Measurements from ENCODE around the gene PKP4.

The PKP4 gene

DNA sequence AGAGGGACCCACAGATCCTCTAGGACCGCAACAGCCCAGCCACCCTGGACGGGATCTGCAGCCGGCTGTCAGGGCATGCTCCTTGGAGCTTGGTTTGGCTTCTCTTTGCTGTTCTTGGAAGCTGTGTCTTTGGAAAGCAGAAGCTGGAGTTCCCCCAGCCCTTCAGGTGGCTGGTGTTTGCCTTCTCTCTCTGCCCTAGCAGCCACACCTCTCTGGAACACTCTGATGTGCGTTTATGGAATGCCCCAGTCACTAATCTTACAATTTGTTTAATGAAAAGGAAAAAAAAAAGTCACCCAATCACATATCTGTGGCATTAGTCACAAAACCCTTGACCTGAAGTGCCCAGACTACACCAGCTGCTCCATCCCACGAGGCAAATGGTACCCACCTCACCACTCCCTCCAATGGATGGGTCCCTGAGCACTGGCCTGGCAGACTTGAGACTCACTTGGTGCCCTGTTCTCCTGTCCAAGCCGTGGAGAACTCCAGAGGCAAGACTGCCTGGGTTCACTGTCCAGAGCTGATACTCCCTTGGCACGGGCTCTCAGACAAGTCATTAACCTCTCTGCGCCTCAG is 268.1 kb downstream of the PKP4 start:
- peak; percentile 52 for DNase-seq

DNA sequence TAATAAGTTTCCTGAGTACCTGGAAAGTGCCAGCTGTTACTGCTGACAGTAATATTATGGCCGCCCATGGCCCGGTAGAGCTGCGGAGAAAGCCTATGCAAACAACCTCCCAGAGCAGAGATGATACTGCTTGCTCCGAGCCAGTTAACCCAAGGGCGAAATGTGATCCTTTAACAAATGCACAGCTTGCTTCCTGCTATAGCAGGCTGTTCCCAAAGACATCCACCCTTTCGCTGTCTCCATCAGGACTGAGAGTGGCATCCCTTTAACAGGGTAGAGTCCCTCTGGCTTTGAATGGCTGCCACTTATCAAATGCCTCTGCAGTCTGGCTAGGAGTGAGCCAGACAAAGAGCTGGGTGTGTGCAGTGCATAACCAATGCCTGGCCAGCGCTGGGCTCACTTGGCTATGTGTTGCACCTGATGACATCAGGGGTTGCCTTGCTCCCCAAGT is 268.7 kb downstream of the PKP4 start:
- no peak for DNase-seq

GRCh38 chr2:158726911-158727592 is 270.3 kb downstream of the PKP4 start:
- no peak for DNase-seq

DNA sequence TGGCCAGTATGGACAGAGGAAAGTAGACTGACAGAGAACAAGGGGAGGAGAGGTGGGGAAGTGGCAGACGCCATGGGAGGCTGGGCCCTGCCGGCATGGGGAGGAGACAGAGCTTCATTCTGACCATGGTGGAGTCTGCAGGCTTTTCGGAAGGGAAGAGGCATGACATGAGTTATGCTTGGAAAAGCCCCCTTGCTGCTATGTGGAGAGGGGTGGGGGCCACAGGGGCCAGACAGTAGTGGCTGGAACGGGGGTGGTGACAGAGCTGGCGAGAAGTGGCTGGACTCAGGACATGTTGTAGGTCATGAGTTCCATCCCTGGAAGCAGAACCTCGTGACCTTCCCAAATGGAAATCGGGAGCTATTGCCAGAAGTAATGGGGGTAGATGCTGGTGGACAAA is 271.7 kb downstream of the PKP4 start:
- no peak for DNase-seq

DNA sequence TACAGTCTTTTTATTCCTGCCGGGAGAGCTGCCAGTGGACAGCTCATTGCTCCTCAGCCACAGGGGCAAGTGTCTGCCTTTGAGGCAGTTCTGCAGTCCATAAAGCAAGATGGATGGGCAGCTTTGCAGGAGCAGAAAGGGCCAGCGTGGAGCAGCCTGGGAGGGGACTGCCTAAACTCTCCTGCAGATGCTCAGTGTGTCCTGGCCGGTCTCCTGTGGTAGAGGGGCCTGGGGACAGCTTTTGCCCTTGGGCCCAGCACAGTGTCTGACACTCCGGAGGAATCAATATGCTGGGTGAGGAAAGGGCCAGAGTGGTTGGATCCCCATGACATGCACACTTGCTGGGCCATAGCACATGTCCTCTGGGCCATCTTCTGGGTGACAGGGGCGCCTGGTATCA is 272.7 kb downstream of the PKP4 start:
- no peak for DNase-seq

GRCh38 chr2:158729873-158730620 is 273.3 kb downstream of the PKP4 start:
- no peak for DNase-seq

GRCh38 chr2:158730621-158731140 is 273.9 kb downstream of the PKP4 start:
- DNase-seq = no peak

GRCh38 chr2:158731386-158731785 is 274.6 kb downstream of the PKP4 start:
- no peak for DNase-seq
